H1 (cell line): ENCODE results near the gene SEH1L. TPM values are rescaled to one million over a fixed set of nuclear protein-coding genes. Genes with fewer than 3 reads are reported as not detected.

Experiments
- CTCF ChIA-PET: fragments of 300-600 bp; sonication (Branson Sonifier 250); formaldehyde crosslinking; loops from one replicate; lab custom pipeline; 2021; ENCODE audit not compliant: partially characterized antibody; lab: Charles Lee
- POLR2A ChIA-PET: fragments of 300-600 bp; sonication (Branson Sonifier 250); formaldehyde crosslinking; loops from one replicate; lab custom pipeline; 2021; ENCODE audit warnings: inconsistent platforms; ENCODE audit not compliant: partially characterized antibody; lab: Charles Lee
- DNase-seq, 2 experiments: peaks; one replicate each; pipeline versions ENCODE4 v3.0.0 to v3.0.0-alpha.2; 2010 to 2022; ENCODE audit warnings: low spot score in 2 of 2, low read depth in 1 of 2, mixed read lengths in 1 of 2
- FAIRE-seq: peaks from 2 replicates; lab custom pipeline; 2011; peaks lifted over from hg19 to GRCh38; lab: Jason Lieb, UNC
- H2AFZ ChIP-seq: 2 replicates; pipeline ENCODE4 v1.8.1; 2012; ENCODE audit warnings: low read length, inconsistent platforms
- H2AK5ac ChIP-seq: 2 replicates; pipeline ENCODE4 v1.6.1; 2013; ENCODE audit warnings: low read depth, low read length
- H2BK120ac ChIP-seq: replicated peaks from 2 replicates; pipeline ENCODE3; 2013; ENCODE audit warnings: low read depth, low read length, inconsistent platforms
- H2BK12ac ChIP-seq: 2 replicates; pipeline ENCODE4 v1.6.1; 2013; ENCODE audit warnings: low read depth, low read length
- H2BK15ac ChIP-seq: 2 replicates; pipeline ENCODE4 v1.6.1; 2013; ENCODE audit warnings: low read length
- H2BK20ac ChIP-seq: 2 replicates; pipeline ENCODE4 v1.6.1; 2013; ENCODE audit warnings: low read length
- H2BK5ac ChIP-seq: 2 replicates; pipeline ENCODE4 v1.6.1; 2013; ENCODE audit warnings: low read depth, low read length
- H3K14ac ChIP-seq: 2 replicates; pipeline ENCODE4 v1.6.1; 2013; ENCODE audit warnings: inconsistent platforms; ENCODE audit not compliant: insufficient read length
- H3K18ac ChIP-seq: 2 replicates; pipeline ENCODE4 v1.6.1; 2013; ENCODE audit warnings: low read length; ENCODE audit errors: extremely low read depth
- H3K23ac ChIP-seq: 2 replicates; pipeline ENCODE4 v1.6.1; 2013; ENCODE audit warnings: inconsistent platforms; ENCODE audit not compliant: insufficient read length
- H3K23me2 ChIP-seq: 2 replicates; pipeline ENCODE4 v1.6.1; 2013; ENCODE audit warnings: low read depth, low read length
- H3K27ac ChIP-seq: 2 replicates; pipeline ENCODE4 v1.6.1; 2011; ENCODE audit warnings: low read depth, low read length, inconsistent platforms
- H3K27me3 ChIP-seq, 4 experiments: replicated peaks in 1 of 4; 1 replicate in 1 of 4; 2 replicates in 3 of 4; pipeline versions ENCODE4 v1.6.1 to v1.8.1; 2011 to 2013; ENCODE audit warnings: low read length in 3 of 4, mild to moderate bottlenecking in 3 of 4, inconsistent platforms in 2 of 4, mixed read lengths in 2 of 4, moderate library complexity in 1 of 4; ENCODE audit not compliant: control insufficient read depth in 3 of 4, insufficient read depth in 3 of 4; ENCODE audit errors: extremely low read depth in 1 of 4
- H3K36me3 ChIP-seq, 4 experiments: 2 replicates each; pipeline versions ENCODE4 v1.6.1 to v1.8.1; 2011 to 2013; ENCODE audit warnings: mild to moderate bottlenecking in 4 of 4, low read length in 3 of 4, moderate library complexity in 2 of 4, control low read depth in 1 of 4, inconsistent platforms in 1 of 4; ENCODE audit not compliant: insufficient read depth in 4 of 4, control insufficient read depth in 2 of 4
- H3K4ac ChIP-seq: replicated peaks from 2 replicates; pipeline ENCODE3; 2013; ENCODE audit warnings: low read length, low read depth, mixed read lengths, inconsistent platforms; ENCODE audit not compliant: insufficient read length
- H3K4me1 ChIP-seq, 4 experiments: replicated peaks in 1 of 4; 1 replicate in 1 of 4; 2 replicates in 3 of 4; pipeline versions ENCODE4 v1.6.1 to v1.8.1; 2011 to 2013; ENCODE audit warnings: low read length in 3 of 4, inconsistent platforms in 2 of 4, mixed read lengths in 1 of 4; ENCODE audit not compliant: insufficient read depth in 4 of 4, control insufficient read depth in 3 of 4
- H3K4me2 ChIP-seq, 2 experiments: 2 replicates each; pipeline versions ENCODE4 v1.6.1 to v1.8.1; 2011 to 2013; ENCODE audit warnings: low read depth in 2 of 2, low read length in 2 of 2, control low read depth in 1 of 2, inconsistent platforms in 1 of 2, mild to moderate bottlenecking in 1 of 2; ENCODE audit not compliant: insufficient read depth in 1 of 2
- H3K4me3 ChIP-seq, 4 experiments: fragments of 200-600, 300-600 bp in 1 of 4; sonication (generic), shearing (Covaris generic), sonication (Bioruptor Twin) in 1 of 4; 2 replicates each; pipeline versions ENCODE4 v1.5.1 to v1.8.1; 2011 to 2016; ENCODE audit warnings: low read length in 4 of 4, low read depth in 3 of 4, control low read depth in 2 of 4, inconsistent platforms in 2 of 4, mild to moderate bottlenecking in 2 of 4, mixed read lengths in 1 of 4, moderate library complexity in 1 of 4; ENCODE audit not compliant: insufficient read depth in 2 of 4; ENCODE audit errors: extremely low read depth in 1 of 4
- H3K56ac ChIP-seq: replicated peaks from 2 replicates; pipeline ENCODE3; 2013; ENCODE audit warnings: low read depth, mild to moderate bottlenecking, mixed read lengths, low read length, inconsistent platforms; ENCODE audit not compliant: insufficient read length
- H3K79me1 ChIP-seq: 2 replicates; pipeline ENCODE4 v1.6.1; 2013; ENCODE audit warnings: low read depth, low read length, control low read depth
- H3K79me2 ChIP-seq, 2 experiments: 2 replicates each; pipeline versions ENCODE4 v1.6.1 to v1.8.1; 2012 to 2013; ENCODE audit warnings: low read length in 2 of 2, mild to moderate bottlenecking in 2 of 2, inconsistent platforms in 1 of 2; ENCODE audit not compliant: insufficient read depth in 2 of 2, control insufficient read depth in 1 of 2
- H3K9ac ChIP-seq, 4 experiments: replicated peaks in 1 of 4; 1 replicate in 1 of 4; 2 replicates in 3 of 4; pipeline versions ENCODE4 v1.6.1 to v1.8.1; 2011 to 2013; ENCODE audit warnings: low read depth in 3 of 4, low read length in 3 of 4, control low read depth in 2 of 4, mild to moderate bottlenecking in 2 of 4, moderate library complexity in 2 of 4, inconsistent platforms in 1 of 4; ENCODE audit errors: extremely low read depth in 1 of 4
- H3K9me3 ChIP-seq, 2 experiments: 2 replicates each; pipeline versions ENCODE4 v1.6.1 to v1.8.1; 2012 to 2013; ENCODE audit warnings: mild to moderate bottlenecking in 2 of 2, moderate library complexity in 2 of 2, control low read depth in 1 of 2, inconsistent platforms in 1 of 2, low read depth in 1 of 2, low read length in 1 of 2, mixed read lengths in 1 of 2; ENCODE audit not compliant: insufficient read depth in 2 of 2
- H4K20me1 ChIP-seq, 2 experiments: replicated peaks in 1 of 2; 2 replicates each; pipeline versions ENCODE3 to v1.8.1; 2011 to 2013; ENCODE audit warnings: inconsistent platforms in 2 of 2, low read length in 2 of 2, mild to moderate bottlenecking in 1 of 2; ENCODE audit not compliant: insufficient read depth in 2 of 2, control insufficient read depth in 1 of 2
- H4K5ac ChIP-seq: 2 replicates; pipeline ENCODE4 v1.6.1; 2013; ENCODE audit warnings: low read length, low read depth, mixed read lengths, inconsistent platforms; ENCODE audit not compliant: insufficient read length
- H4K8ac ChIP-seq: 2 replicates; pipeline ENCODE4 v1.8.0; 2013; ENCODE audit warnings: mild to moderate bottlenecking, moderate library complexity, low read length, inconsistent platforms; ENCODE audit not compliant: insufficient read depth; ENCODE audit errors: extremely low read depth
- H4K91ac ChIP-seq: replicated peaks from 2 replicates; pipeline ENCODE3; 2013; ENCODE audit warnings: low read length, mixed read lengths, inconsistent platforms; ENCODE audit not compliant: insufficient read length
- CEBPB ChIP-seq: IDR thresholded peaks from 2 replicates; pipeline ENCODE4 v1.6.1; 2012; ENCODE audit warnings: low read depth, low read length
- CHD1 ChIP-seq: IDR thresholded peaks from 2 replicates; pipeline ENCODE4 v1.6.1; 2012; ENCODE audit warnings: low read depth, low read length, improper control_type of control experiment
- CREB1 ChIP-seq: IDR thresholded peaks from 2 replicates; pipeline ENCODE4 v1.6.1; 2012; ENCODE audit warnings: inconsistent platforms
- EGR1 ChIP-seq: IDR thresholded peaks from 2 replicates; pipeline ENCODE4 v1.6.1; 2011; ENCODE audit warnings: low read depth, low read length, borderline replicate concordance
- FOSL1 ChIP-seq: IDR thresholded peaks from 2 replicates; pipeline ENCODE4 v1.6.1; 2011; ENCODE audit warnings: mild to moderate bottlenecking, low read depth, low read length, moderate library complexity; ENCODE audit not compliant: insufficient read depth
- GABPA ChIP-seq: IDR thresholded peaks from 2 replicates; pipeline ENCODE4 v1.6.1; 2011; ENCODE audit warnings: mild to moderate bottlenecking, low read length, moderate library complexity, borderline replicate concordance; ENCODE audit not compliant: insufficient read depth
- NRF1 ChIP-seq: IDR thresholded peaks from 2 replicates; pipeline ENCODE4 v1.6.1; 2011; ENCODE audit warnings: mild to moderate bottlenecking, low read depth, low read length, improper control_type of control experiment
- RAD21 ChIP-seq, 2 experiments: IDR thresholded peaks in 1 of 2; conservative IDR thresholded peaks in 1 of 2; 2 replicates each; pipeline ENCODE4 v1.6.1; 2011; ENCODE audit warnings: low read depth in 2 of 2, low read length in 2 of 2, improper control_type of control experiment in 1 of 2, inconsistent platforms in 1 of 2, mild to moderate bottlenecking in 1 of 2, moderate library complexity in 1 of 2
- RFX5 ChIP-seq: IDR thresholded peaks from 2 replicates; pipeline ENCODE4 v1.6.1; 2011; ENCODE audit warnings: low read depth, low read length, improper control_type of control experiment, borderline replicate concordance
- SP1 ChIP-seq: IDR thresholded peaks from 2 replicates; pipeline ENCODE4 v1.6.1; 2011; ENCODE audit warnings: low read depth, low read length
- YY1 ChIP-seq: IDR thresholded peaks from 2 replicates; pipeline ENCODE4 v1.6.1; 2011; ENCODE audit warnings: low read depth, mild to moderate bottlenecking, low read length
- ZNF274 ChIP-seq: IDR thresholded peaks from 2 replicates; pipeline ENCODE4 v1.7.0; 2012; ENCODE audit warnings: low read length, borderline replicate concordance; ENCODE audit errors: extremely low read depth
- WGBS, 2 experiments: shearing (Covaris generic) in 1 of 2; methylation state at CpG; one replicate each; pipeline versions ENCODE4 v1.1.6 to v1.1.7; 2013 to 2015; ENCODE audit warnings: low lambda C conversion rate in 2 of 2, mixed read lengths in 2 of 2, inconsistent platforms in 1 of 2, low coverage in 1 of 2, missing lambda C conversion rate in 1 of 2; ENCODE audit not compliant: insufficient replicate concordance in 2 of 2, insufficient coverage in 1 of 2, insufficient read length in 1 of 2; ENCODE audit errors: extremely low coverage in 1 of 2, missing lambda C conversion rate in 1 of 2; 5-methylcytosine and 5-hydroxymethylcytosine counted together
- polyA plus RNA-seq, 7 experiments: library from polyadenylated mRNA; depleted of rRNA in 3 of 7; stranded (reverse) in 5 of 7; unstranded in 2 of 7; fragments of >200 nt in 5 of 7; fragments of 200-250 nt in 2 of 7; gene quantifications; 1 replicate in 5 of 7; 2 replicates in 1 of 7; 4 replicates in 1 of 7; pipeline versions ENCODE4 v1.2.1 to v1.2.3, GENCODE V29; 2011 to 2013; ENCODE audit warnings: missing spikeins in 2 of 7, mixed read lengths in 2 of 7
- total RNA-seq: library from RNA; stranded (reverse); fragmentation: NEBNext Ultra II Directional; extraction: Animal tissue kit (Norgen Biotek cat#: 25700); gene quantifications from 2 replicates; pipeline ENCODE4 v1.2.1, GENCODE V29; 2021

Gene SEH1L
- total and polyA plus RNA-seq, 2 of the 8 experiments (the other 6 are each of a cell fraction or from before 2014, with no cell fraction given) = 41.7 to 96.7 TPM

- WGBS, 2 experiments = 87% methylated on average over 3 of the region's 3 CpGs; no CpG with 5 or more reads in 1 of the 2 experiments
- DNase-seq = no peak
- Histone ChIP-seq H3K36me3 (no peaks in the 10 kb centered on the region), H2AK5ac (no peak overlapping the region), H4K91ac (no peak overlapping the region), H2BK15ac (no peak overlapping the region), H3K79me2 (no peaks in the 10 kb centered on the region), H2AFZ (no peak overlapping the region), H3K4me1 (peaks cover 0 to 5% (median 3%) of the 10 kb centered on the region in 4 experiments; a peak in 1 of 7 replicates), H4K20me1 (no peaks in the 10 kb centered on the region), H3K56ac (no peak overlapping the region), H3K4me2 (no peak overlapping the region), H3K23ac (no peak overlapping the region), H2BK120ac (no peak overlapping the region), H3K4ac (no peak overlapping the region), H3K18ac (no peak overlapping the region), H3K14ac (no peak overlapping the region), H4K5ac (no peak overlapping the region), H2BK12ac (no peak overlapping the region), H3K79me1 (no peaks in the 10 kb centered on the region), H4K8ac (no peak overlapping the region), H3K27ac (no peak overlapping the region), H2BK5ac (no peak overlapping the region), H3K9ac (no peak overlapping the region), H3K23me2 (no peaks in the 10 kb centered on the region), H2BK20ac (no peak overlapping the region), H3K4me3 (no peak overlapping the region), H3K27me3 (no peaks in the 10 kb centered on the region), H3K9me3 (no peaks in the 10 kb centered on the region)
- FAIRE-seq = no peak
- ChIA-PET POLR2A (interaction anchor here (1.5 kb wide), 1 partner anchor 228 kb away, joined by 3 read pairs; the partner anchor contains the start of genes CEP76 and PSMG2), CTCF (interaction anchor here (1.1 kb wide), 1 partner anchor 44 kb away, joined by 3 read pairs; no protein-coding TSS in a partner anchor)
- TF ChIP-seq CREB1 (no peak), RAD21 (IDR thresholded peaks at IDR 0.05 in 1 of 2, conservative IDR thresholded peaks at IDR 0.05 in 1 of 2; ENCODE audit: low read depth in 2 of 2, low read length in 2 of 2) (no peak), CEBPB (no peak), CHD1 (no peak), EGR1 (no peak), SP1 (no peak), YY1 (no peak), GABPA (no peak), FOSL1 (no peak), RFX5 (no peak), ZNF274 (no peak), NRF1 (no peak)
These were observed 17.4 kb upstream of the SEH1L start for GRCh38 chr18:12930376-12930775.
